Measurements from ENCODE around the gene CHCHD3. TPM values are rescaled to one million over a fixed set of nuclear protein-coding genes. Genes with fewer than 3 reads are reported as not detected.

The CHCHD3 gene
- total and polyA plus RNA-seq, 2 of the 4 experiments (the other 2 are of a cell fraction) = 56.9 to 141 TPM

DNA sequence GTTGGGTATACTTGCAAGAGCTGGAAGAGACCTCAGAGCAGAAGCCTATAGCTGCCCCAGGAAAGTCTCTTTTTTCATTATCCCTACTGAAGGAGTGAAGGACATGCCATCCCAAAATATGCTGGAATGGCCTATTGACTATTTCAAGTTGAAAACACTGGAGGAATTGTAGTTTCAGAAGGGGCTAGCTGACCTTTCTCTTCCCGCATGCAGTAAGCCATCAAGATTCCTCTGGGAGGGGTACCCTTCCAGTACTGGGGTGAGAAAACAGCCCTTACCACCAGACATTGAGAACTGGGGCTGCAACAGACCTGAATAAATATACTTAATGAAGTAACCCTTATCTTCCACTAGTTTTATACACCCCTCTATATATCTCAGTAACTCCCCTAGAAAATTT lies 41.7 kb downstream of the CHCHD3 start:
- Histone ChIP-seq H4K5ac (ENCODE audit: low read depth, low read length) (no peak overlapping the region), H3K56ac (ENCODE audit: extremely low read depth, insufficient read depth, low read length) (no peak overlapping the region), H4K91ac (ENCODE audit: insufficient read depth, low read depth, low read length) (no peak overlapping the region), H3K27me3 (ENCODE audit: control insufficient read depth, insufficient read depth, low read length) (no peaks in the 10 kb centered on the region), H3K4ac (ENCODE audit: low read depth, low read length) (no peak overlapping the region), H3K9me1 (ENCODE audit: insufficient read depth, low read length) (peaks cover 2% of the 10 kb centered on the region; the same call in 1 of the 2 replicates), H2BK15ac (ENCODE audit: low read depth, low read length) (no peak overlapping the region), H3K79me1 (ENCODE audit: low read depth in 1 of 2, low read length in 2 of 2) (peaks cover 12 to 24% of the 10 kb centered on the region in 2 experiments), H2AK9ac (replicated peaks; ENCODE audit: low read depth, low read length, poor library complexity) (no peak overlapping the region), H3K4me3 (ENCODE audit: insufficient read depth, low read depth, low read length) (no peak overlapping the region), H3K4me2 (ENCODE audit: low read depth, low read length) (no peak overlapping the region), H2BK120ac (ENCODE audit: low read depth, low read length) (no peak overlapping the region), H2AFZ (replicated peaks; ENCODE audit: low read length, poor library complexity) (no peak overlapping the region), H3K14ac (replicated peaks; ENCODE audit: low read depth, low read length) (no peak overlapping the region), H2AK5ac (ENCODE audit: low read depth, low read length) (no peak overlapping the region), H3K9me3 (ENCODE audit: control insufficient read depth, insufficient read depth, low read length) (no peaks in the 10 kb centered on the region), H3K9ac (ENCODE audit: low read depth, low read length) (no peak overlapping the region), H3K36me3 (ENCODE audit: control insufficient read depth, insufficient read depth, low read length) (0 out of 2 replicates have a peak, but pooled peaks cover 1% of the 10 kb centered on the region), H3K23ac (ENCODE audit: low read depth, low read length) (no peak overlapping the region), H4K8ac (ENCODE audit: low read depth in 2 of 2, low read length in 2 of 2) (no peak overlapping the region), H2BK5ac (ENCODE audit: low read depth, low read length, poor library complexity, severe bottlenecking) (no peak overlapping the region), H3K18ac (ENCODE audit: low read depth, low read length) (no peak overlapping the region), H3K27ac (ENCODE audit: insufficient read depth, low read length) (no peak overlapping the region), H2BK20ac (ENCODE audit: low read depth, low read length) (no peak overlapping the region), H3K4me1 (ENCODE audit: control insufficient read depth, insufficient read depth, low read length) (no peaks in the 10 kb centered on the region), H4K20me1 (ENCODE audit: insufficient read depth, low read length) (peaks cover 4% of the 10 kb centered on the region; the same call in 1 of the 2 replicates)
- dilution Hi-C loops (cut with HindIII; ENCODE audit: low sequenced_read_pairs, unreplicated experiment) (no loop called here), in situ Hi-C loops (cut with MboI; ENCODE audit: low sequenced_read_pairs) (no loop called here), intact Hi-C loops (cut with micrococcal nuclease) (no loop called here)
- ChIA-PET POLR2A (ENCODE audit: unreplicated experiment) (no interaction called here), CTCF (no interaction called here)
- no TSS peak for BruUV-seq (replicated peaks)
- no CpG with 5 or more reads among the region's 1 CpG for WGBS, 2 experiments (ENCODE audit: extremely low coverage in 2 of 2, insufficient read length in 1 of 2)
- no peak for ATAC-seq (ENCODE audit: low read depth)
- DNase-seq = no peak
- TF ChIP-seq, protein P1, sequence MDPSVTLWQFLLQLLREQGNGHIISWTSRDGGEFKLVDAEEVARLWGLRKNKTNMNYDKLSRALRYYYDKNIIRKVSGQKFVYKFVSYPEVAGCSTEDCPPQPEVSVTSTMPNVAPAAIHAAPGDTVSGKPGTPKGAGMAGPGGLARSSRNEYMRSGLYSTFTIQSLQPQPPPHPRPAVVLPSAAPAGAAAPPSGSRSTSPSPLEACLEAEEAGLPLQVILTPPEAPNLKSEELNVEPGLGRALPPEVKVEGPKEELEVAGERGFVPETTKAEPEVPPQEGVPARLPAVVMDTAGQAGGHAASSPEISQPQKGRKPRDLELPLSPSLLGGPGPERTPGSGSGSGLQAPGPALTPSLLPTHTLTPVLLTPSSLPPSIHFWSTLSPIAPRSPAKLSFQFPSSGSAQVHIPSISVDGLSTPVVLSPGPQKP (IDR thresholded peaks at IDR 0.05; ENCODE audit: borderline replicate concordance, low read depth, low read length) = no peak
- no peak for TF ChIP-seq NFE2L2 (IDR thresholded peaks at IDR 0.05; ENCODE audit: low read depth, low read length)
- no peak for TF ChIP-seq BHLHE40 (IDR thresholded peaks at IDR 0.05; ENCODE audit: low read depth, low read length)
- no peak for TF ChIP-seq MXI1 (IDR thresholded peaks at IDR 0.05; ENCODE audit: borderline replicate concordance, low read depth, low read length)
- TF ChIP-seq FOS (IDR thresholded peaks at IDR 0.05; ENCODE audit: low read depth, low read length) = no peak
- TF ChIP-seq RFX5 (IDR thresholded peaks at IDR 0.05; ENCODE audit: low read depth, low read length) = no peak
- no peak for TF ChIP-seq RCOR1 (IDR thresholded peaks at IDR 0.05; ENCODE audit: insufficient replicate concordance, low read length)
- TF ChIP-seq MAFK (IDR thresholded peaks at IDR 0.05; ENCODE audit: low read depth, low read length) = no peak
- TF ChIP-seq USF2 (IDR thresholded peaks at IDR 0.05; ENCODE audit: low read depth, low read length) = no peak
- TF ChIP-seq, protein P2, sequence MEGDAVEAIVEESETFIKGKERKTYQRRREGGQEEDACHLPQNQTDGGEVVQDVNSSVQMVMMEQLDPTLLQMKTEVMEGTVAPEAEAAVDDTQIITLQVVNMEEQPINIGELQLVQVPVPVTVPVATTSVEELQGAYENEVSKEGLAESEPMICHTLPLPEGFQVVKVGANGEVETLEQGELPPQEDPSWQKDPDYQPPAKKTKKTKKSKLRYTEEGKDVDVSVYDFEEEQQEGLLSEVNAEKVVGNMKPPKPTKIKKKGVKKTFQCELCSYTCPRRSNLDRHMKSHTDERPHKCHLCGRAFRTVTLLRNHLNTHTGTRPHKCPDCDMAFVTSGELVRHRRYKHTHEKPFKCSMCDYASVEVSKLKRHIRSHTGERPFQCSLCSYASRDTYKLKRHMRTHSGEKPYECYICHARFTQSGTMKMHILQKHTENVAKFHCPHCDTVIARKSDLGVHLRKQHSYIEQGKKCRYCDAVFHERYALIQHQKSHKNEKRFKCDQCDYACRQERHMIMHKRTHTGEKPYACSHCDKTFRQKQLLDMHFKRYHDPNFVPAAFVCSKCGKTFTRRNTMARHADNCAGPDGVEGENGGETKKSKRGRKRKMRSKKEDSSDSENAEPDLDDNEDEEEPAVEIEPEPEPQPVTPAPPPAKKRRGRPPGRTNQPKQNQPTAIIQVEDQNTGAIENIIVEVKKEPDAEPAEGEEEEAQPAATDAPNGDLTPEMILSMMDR (conservative IDR thresholded peaks at IDR 0.05; ENCODE audit: low read depth, low read length) = no peak
- TF ChIP-seq CHD1 (IDR thresholded peaks at IDR 0.05; ENCODE audit: low read depth, low read length) = no peak
